Vagina (tissue), 2 donors: ENCODE data around the gene GRIFIN. TPM values are rescaled to one million over a fixed set of nuclear protein-coding genes. Genes with fewer than 3 reads are reported as not detected.

Experiments used
- DNase-seq, 2 donors: peaks; one replicate each; pipeline ENCODE4 v3.0.0-alpha.2; 2017; ENCODE audit errors: extremely low spot score in 2 of 2
- H3K27ac ChIP-seq: fragments of 200-600 bp; sonication (generic); one replicate; pipeline ENCODE4 v1.5.1; 2019
- H3K27me3 ChIP-seq: fragments of 200-600 bp; sonication (generic); one replicate; pipeline ENCODE4 v1.5.1; 2019
- H3K36me3 ChIP-seq, 2 donors: fragments of 200-600 bp; sonication (generic); one replicate each; pipeline ENCODE4 v1.5.1; 2017 to 2019
- H3K4me1 ChIP-seq: fragments of 200-600 bp; sonication (generic); one replicate; pipeline ENCODE4 v1.5.1; 2019
- H3K4me3 ChIP-seq, 2 donors: fragments of 200-600 bp; sonication (generic); 1 replicate in 1 of 2; 2 replicates in 1 of 2; pipeline ENCODE4 v1.5.1; 2016 to 2019
- H3K9me3 ChIP-seq: fragments of 200-600 bp; sonication (generic); one replicate; pipeline ENCODE4 v1.5.1; 2019
- POLR2A ChIP-seq, 2 donors: fragments of 450-650 bp; IDR thresholded peaks; one replicate each; pipeline ENCODE4 v1.6.1; 2017; ENCODE audit warnings: antibody characterized with exemption in 2 of 2, mild to moderate bottlenecking in 2 of 2, moderate library complexity in 2 of 2
- POLR2AphosphoS5 ChIP-seq, 2 donors: sonication (generic); formaldehyde crosslinking; IDR thresholded peaks; one replicate each; pipeline ENCODE4 v1.9.0; 2017; ENCODE audit warnings: antibody characterized with exemption in 2 of 2, mild to moderate bottlenecking in 2 of 2, low read depth in 1 of 2; ENCODE audit not compliant: insufficient read depth in 1 of 2
- intact Hi-C: fragments of 100-400 bp; cut with DNase I; formaldehyde crosslinking; loops from one replicate; pipeline ENCODE4 v1.15.1; 2023
- total RNA-seq: library from RNA; depleted of rRNA; stranded (reverse); fragments of >200 nt; gene quantifications from one replicate; pipeline ENCODE4 v1.2.3, GENCODE V29; 2016
- TF ChIP-seq, protein P1 (sequence below), 3 experiments: fragments of 450-650 bp in 2 of 3; fragments of 200-600 bp in 1 of 3; sonication (generic) in 1 of 3; IDR thresholded peaks; one replicate each; pipeline ENCODE4 v1.5.1; 2017 to 2019; ENCODE audit warnings: antibody characterized with exemption in 3 of 3, mild to moderate bottlenecking in 2 of 3, moderate library complexity in 2 of 3

Gene GRIFIN, protein sequence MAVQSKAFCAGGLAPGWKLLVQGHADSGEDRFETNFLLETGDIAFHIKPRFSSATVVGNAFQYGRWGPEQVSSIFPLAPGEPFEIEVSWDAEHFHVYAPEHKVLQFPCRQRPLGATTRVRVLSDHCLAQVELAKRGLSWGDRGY
- not detected for total RNA-seq

GRCh38 chr7:2476298-2476697, at the start of gene GRIFIN:
TSS of gene GRIFIN (minus strand) at chr7:2476398. CDS start at chr7:2476383, 15 bp downstream.
- peaks cover 19% of the 10 kb centered on the region for H3K4me1 ChIP-seq
- H3K9me3 ChIP-seq, result no peaks in the 10 kb centered on the region
- no peak for TF ChIP-seq POLR2AphosphoS5 (IDR thresholded peaks at IDR 0.05; ENCODE audit: insufficient read depth in 1 of 2, low read depth in 1 of 2)
- TF ChIP-seq POLR2A (IDR thresholded peaks at IDR 0.05), result no peak
- TF ChIP-seq, protein P1, sequence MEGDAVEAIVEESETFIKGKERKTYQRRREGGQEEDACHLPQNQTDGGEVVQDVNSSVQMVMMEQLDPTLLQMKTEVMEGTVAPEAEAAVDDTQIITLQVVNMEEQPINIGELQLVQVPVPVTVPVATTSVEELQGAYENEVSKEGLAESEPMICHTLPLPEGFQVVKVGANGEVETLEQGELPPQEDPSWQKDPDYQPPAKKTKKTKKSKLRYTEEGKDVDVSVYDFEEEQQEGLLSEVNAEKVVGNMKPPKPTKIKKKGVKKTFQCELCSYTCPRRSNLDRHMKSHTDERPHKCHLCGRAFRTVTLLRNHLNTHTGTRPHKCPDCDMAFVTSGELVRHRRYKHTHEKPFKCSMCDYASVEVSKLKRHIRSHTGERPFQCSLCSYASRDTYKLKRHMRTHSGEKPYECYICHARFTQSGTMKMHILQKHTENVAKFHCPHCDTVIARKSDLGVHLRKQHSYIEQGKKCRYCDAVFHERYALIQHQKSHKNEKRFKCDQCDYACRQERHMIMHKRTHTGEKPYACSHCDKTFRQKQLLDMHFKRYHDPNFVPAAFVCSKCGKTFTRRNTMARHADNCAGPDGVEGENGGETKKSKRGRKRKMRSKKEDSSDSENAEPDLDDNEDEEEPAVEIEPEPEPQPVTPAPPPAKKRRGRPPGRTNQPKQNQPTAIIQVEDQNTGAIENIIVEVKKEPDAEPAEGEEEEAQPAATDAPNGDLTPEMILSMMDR (IDR thresholded peaks at IDR 0.05), result no peak
- no peak for DNase-seq
- no peak within 1 kb of the TSS for H3K27ac ChIP-seq
- no peaks in the 10 kb centered on the region for H3K36me3 ChIP-seq
- no peaks in the 10 kb centered on the region for H3K27me3 ChIP-seq
- intact Hi-C loops, result loop anchor here (5.0 to 10.0 kb wide), 2 partner anchors 81 to 209 kb away; partner anchors contain the start of genes AMZ1, BRAT1 and IQCE
- no peak within 1 kb of the TSS for H3K4me3 ChIP-seq

DNA sequence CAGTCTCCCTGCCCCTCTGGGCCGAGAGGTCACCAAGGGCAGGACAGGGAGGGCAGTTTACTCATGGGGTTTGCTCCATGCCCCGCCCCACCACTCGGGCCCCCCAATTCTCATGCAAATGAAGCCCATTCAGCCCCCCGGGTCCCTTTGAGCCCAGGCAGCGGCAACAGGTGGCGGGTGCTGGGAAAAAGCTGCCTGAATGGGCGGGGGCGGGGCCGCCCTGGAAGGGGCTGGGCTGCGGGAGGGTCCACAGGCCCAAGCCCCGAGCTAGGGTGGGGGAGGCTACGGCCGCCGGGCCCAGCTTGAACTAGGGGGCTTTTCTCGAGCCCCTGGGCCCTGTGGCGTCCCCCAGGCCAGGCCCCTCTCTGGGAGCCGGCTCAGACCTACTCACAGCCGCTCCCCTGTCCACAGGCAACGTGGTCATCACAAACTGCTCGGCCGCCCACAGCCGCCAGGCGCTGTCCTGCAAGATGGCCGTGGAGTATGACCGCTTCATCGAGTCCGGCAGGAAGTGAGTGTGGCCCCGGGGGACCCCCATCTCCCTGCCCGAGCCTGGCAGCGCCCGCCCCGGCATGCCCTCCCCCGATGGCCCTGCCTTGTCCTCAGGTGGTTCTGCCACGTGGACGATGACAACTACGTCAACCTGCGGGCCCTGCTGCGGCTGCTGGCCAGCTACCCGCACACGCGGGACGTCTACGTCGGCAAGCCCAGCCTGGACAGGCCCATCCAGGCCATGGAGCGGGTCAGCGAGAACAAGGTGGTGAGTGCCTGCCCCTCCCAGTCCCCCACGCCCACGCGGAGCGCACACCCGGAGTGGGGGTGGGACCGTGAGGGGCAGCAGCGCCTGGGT, 48.8 kb upstream of the GRIFIN start:
- no peaks in the 10 kb centered on the region for H3K9me3 ChIP-seq
- H3K36me3 ChIP-seq, result no peaks in the 10 kb centered on the region
- peaks cover 98% of the 10 kb centered on the region for H3K4me1 ChIP-seq
- peak overlapping the region; percentile 73 for H3K27ac ChIP-seq
- no peak overlapping the region for H3K4me3 ChIP-seq
- TF ChIP-seq POLR2AphosphoS5 (IDR thresholded peaks at IDR 0.05; ENCODE audit: insufficient read depth in 1 of 2, low read depth in 1 of 2) (no peak), POLR2A (IDR thresholded peaks at IDR 0.05) (no peak)
- TF ChIP-seq, protein P1 (IDR thresholded peaks at IDR 0.05), result no peak
- no peak for DNase-seq
- intact Hi-C loops, result no loop called here
- no peaks in the 10 kb centered on the region for H3K27me3 ChIP-seq

DNA sequence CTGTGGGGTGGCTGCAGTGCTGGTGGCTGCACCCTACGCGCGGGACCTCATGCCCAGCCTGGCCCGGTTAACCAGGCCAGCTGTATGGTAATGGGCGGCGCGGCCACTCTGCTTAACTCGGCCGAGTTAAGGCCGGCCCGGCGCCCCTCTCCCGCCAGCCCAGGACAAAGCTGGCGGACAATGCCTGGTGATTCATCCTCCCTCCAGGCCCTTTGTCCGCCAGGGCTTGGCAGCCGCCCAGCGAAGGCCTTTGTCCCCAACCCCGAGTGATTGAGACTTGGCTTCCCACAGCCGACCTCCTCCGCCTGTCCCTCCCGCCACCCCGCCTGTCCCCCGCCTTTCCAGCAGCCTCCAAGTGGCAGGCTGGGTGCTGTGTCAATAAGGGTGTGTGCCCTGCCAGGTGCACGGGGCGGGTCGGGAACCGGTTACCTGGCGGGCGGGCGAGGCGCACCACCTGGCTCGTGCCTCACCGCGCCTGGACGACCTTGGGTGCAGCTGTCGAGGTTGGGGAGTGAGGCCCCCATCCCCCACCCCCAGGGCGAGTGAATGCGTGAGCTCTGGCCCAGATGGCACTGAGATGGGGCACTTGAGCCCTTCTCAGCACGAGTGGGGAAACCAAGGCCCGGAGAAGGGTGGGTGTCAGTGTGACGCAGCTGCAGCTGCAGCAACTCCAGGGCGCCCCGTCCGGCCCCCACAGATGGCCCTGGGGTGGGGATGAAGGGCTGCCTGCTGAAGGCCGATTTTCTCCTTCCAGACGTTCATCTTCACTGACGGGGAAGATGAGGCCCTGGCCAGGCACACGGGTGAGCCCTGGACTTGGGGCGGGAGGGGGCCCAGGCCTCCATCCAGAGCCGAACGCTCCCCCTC, 48.0 kb upstream of the GRIFIN start:
- H3K27ac ChIP-seq, result peak overlapping the region; percentile 73
- no peaks in the 10 kb centered on the region for H3K27me3 ChIP-seq
- no peaks in the 10 kb centered on the region for H3K36me3 ChIP-seq
- peak overlapping the region; percentile 37 to 59 for H3K4me3 ChIP-seq
- peaks cover 90% of the 10 kb centered on the region for H3K4me1 ChIP-seq
- intact Hi-C loops, result no loop called here
- no peaks in the 10 kb centered on the region for H3K9me3 ChIP-seq
- TF ChIP-seq, protein P1 (IDR thresholded peaks at IDR 0.05), result no peak
- TF ChIP-seq POLR2AphosphoS5 (IDR thresholded peaks at IDR 0.05; ENCODE audit: insufficient read depth in 1 of 2, low read depth in 1 of 2), result peak; percentile 24 to 57
- no peak for DNase-seq

DNA sequence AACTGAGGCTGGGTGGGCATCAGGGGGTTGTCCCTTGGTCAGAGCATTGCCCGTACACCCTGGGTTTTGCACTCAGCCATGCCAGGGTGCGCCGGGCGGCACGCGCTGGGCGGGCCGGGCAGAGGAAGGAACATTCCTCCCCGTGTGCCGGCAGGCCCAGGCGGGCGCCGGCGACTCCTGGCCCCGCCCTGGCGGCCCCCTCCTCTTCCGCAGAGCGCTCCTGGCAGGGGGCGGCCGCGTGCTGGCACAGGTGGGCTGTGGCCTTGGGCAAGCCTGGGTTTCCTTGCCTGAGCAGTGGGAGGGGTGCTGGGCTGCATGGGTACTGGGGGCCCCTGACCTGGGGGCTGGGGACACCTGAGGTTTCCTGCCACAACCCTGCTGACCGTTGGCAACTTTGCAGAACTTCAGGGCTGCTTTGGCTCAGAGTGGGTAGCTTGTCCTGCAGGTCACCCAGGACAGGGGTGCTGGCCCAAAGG, 47.3 kb upstream of the GRIFIN start:
- Histone ChIP-seq H3K9me3 (no peaks in the 10 kb centered on the region), H3K27ac (peak overlapping the region; percentile 73), H3K4me1 (peaks cover 90% of the 10 kb centered on the region), H3K27me3 (no peaks in the 10 kb centered on the region), H3K4me3 (peak overlapping the region; percentile 37 to 59), H3K36me3 (no peaks in the 10 kb centered on the region)
- no peak for TF ChIP-seq POLR2AphosphoS5 (IDR thresholded peaks at IDR 0.05; ENCODE audit: insufficient read depth in 1 of 2, low read depth in 1 of 2)
- no peak for TF ChIP-seq POLR2A (IDR thresholded peaks at IDR 0.05)
- TF ChIP-seq, protein P1 (IDR thresholded peaks at IDR 0.05), result no peak
- intact Hi-C loops, result no loop called here
- DNase-seq, result no peak
